ENCODE measurements around the gene MOBP. TPM values are rescaled to one million over a fixed set of nuclear protein-coding genes. Genes with fewer than 3 reads are reported as not detected.

The MOBP gene
- total and polyA plus RNA-seq, 2 of the 8 experiments (the other 6 are each of a cell fraction or from before 2014, with no cell fraction given) = 0.06 to 0.50 TPM

DNA sequence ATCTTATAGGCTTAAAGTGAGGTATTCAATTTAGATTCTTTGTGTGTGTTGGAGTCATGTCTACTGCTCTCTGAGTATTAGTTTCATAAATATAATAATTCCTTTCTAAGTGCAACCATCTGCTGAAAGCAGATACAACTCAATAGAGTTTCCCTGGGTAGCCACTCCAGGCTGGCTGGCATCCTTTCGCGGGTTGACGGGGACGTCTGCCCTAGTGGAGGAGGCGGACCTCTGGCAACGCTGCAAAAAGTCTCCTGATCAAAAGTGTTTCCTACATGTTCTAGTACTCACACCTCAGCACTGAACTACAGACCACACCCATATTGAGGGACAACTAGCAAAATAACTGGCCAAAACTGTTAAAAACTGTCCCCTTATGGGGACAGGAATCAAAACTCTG lies 2.5 kb downstream of the MOBP start:
- Histone ChIP-seq H4K8ac (ENCODE audit: extremely low read depth, insufficient read depth, low read length) (no peak overlapping the region), H2BK5ac (ENCODE audit: low read depth, low read length) (no peak overlapping the region), H2AFZ (ENCODE audit: low read length) (no peak overlapping the region), H2BK120ac (replicated peaks; ENCODE audit: low read depth, low read length) (no peak overlapping the region), H3K56ac (replicated peaks; ENCODE audit: insufficient read length, low read depth, low read length) (no peak overlapping the region), H4K91ac (replicated peaks; ENCODE audit: insufficient read length, low read length) (no peak overlapping the region), H2AK5ac (ENCODE audit: low read depth, low read length) (no peak overlapping the region), H2BK15ac (ENCODE audit: low read length) (no peak overlapping the region), H3K4me2 (ENCODE audit: insufficient read depth in 1 of 2, low read depth in 2 of 2, low read length in 2 of 2) (no peak overlapping the region), H3K79me1 (ENCODE audit: low read depth, low read length) (no peaks in the 10 kb centered on the region), H3K4ac (replicated peaks; ENCODE audit: insufficient read length, low read depth, low read length) (no peak overlapping the region), H3K27ac (ENCODE audit: low read depth, low read length) (no peak overlapping the region), H3K9me3 (ENCODE audit: insufficient read depth in 2 of 2, low read depth in 1 of 2, low read length in 1 of 2) (0 out of 4 replicates have a peak, but pooled peaks cover 0 to 3% of the 10 kb centered on the region in 2 experiments), H2BK12ac (ENCODE audit: low read depth, low read length) (no peak overlapping the region), H3K23ac (ENCODE audit: insufficient read length) (no peak overlapping the region), H3K36me3 (ENCODE audit: control insufficient read depth in 2 of 4, insufficient read depth in 4 of 4, low read length in 3 of 4) (no peaks in the 10 kb centered on the region), H3K14ac (ENCODE audit: insufficient read length) (no peak overlapping the region), H3K27me3 (replicated peaks in 1 of 4; ENCODE audit: control insufficient read depth in 3 of 4, extremely low read depth in 1 of 4, insufficient read depth in 3 of 4, low read length in 3 of 4) (no peaks in the 10 kb centered on the region), H3K79me2 (ENCODE audit: control insufficient read depth in 1 of 2, insufficient read depth in 2 of 2, low read length in 2 of 2) (no peaks in the 10 kb centered on the region), H3K23me2 (ENCODE audit: low read depth, low read length) (peaks cover 3% of the 10 kb centered on the region; the same call in 1 of the 2 replicates), H2BK20ac (ENCODE audit: low read length) (no peak overlapping the region), H3K4me3 (ENCODE audit: extremely low read depth in 1 of 4, insufficient read depth in 2 of 4, low read depth in 3 of 4, low read length in 4 of 4) (no peak overlapping the region), H4K5ac (ENCODE audit: insufficient read length, low read depth, low read length) (no peak overlapping the region), H3K18ac (ENCODE audit: extremely low read depth, low read length) (no peak overlapping the region), H4K20me1 (replicated peaks in 1 of 2; ENCODE audit: control insufficient read depth in 1 of 2, insufficient read depth in 2 of 2, low read length in 2 of 2) (no peaks in the 10 kb centered on the region), H3K4me1 (replicated peaks in 1 of 4; ENCODE audit: control insufficient read depth in 3 of 4, insufficient read depth in 4 of 4, low read length in 3 of 4) (peaks cover 0 to 5% (median 3%) of the 10 kb centered on the region in 4 experiments; a peak in 3 of 7 replicates), H3K9ac (replicated peaks in 1 of 4; ENCODE audit: extremely low read depth in 1 of 4, low read depth in 3 of 4, low read length in 3 of 4) (no peak overlapping the region)
- FAIRE-seq (no peak), DNase-seq (ENCODE audit: low read depth in 1 of 2, low spot score in 2 of 2) (no peak)
- ChIA-PET CTCF (ENCODE audit: partially characterized antibody) (interaction anchor here (0.9 to 1.0 kb wide), 3 partner anchors 8 to 71 kb away, joined by 3 to 4 read pairs (median 3); no protein-coding TSS in a partner anchor), POLR2A (ENCODE audit: partially characterized antibody) (interaction anchor here (1.2 kb wide), 1 partner anchor 60 kb away, joined by 3 read pairs; no protein-coding TSS in a partner anchor)
- WGBS, 2 experiments (ENCODE audit: extremely low coverage in 1 of 2, insufficient coverage in 1 of 2, insufficient read length in 1 of 2, insufficient replicate concordance in 2 of 2, low coverage in 1 of 2, low lambda C conversion rate in 2 of 2, missing lambda C conversion rate in 1 of 2) = 94% methylated on average over 6 of the region's 6 CpGs; no CpG with 5 or more reads in 1 of the 2 experiments
- no peak for TF ChIP-seq TAF1 (IDR thresholded peaks at IDR 0.05; ENCODE audit: low read depth, low read length)
- no peak for TF ChIP-seq KDM5A (IDR thresholded peaks at IDR 0.05; ENCODE audit: low read length)
- no peak for TF ChIP-seq CBX5 (IDR thresholded peaks at IDR 0.05; ENCODE audit: low read depth, low read length)
- TF ChIP-seq EP300 (IDR thresholded peaks at IDR 0.05; ENCODE audit: borderline replicate concordance in 1 of 2, low read depth in 2 of 2, low read length in 2 of 2) = no peak
- TF ChIP-seq SIRT6 (IDR thresholded peaks at IDR 0.05; ENCODE audit: low read length) = no peak
- no peak for TF ChIP-seq ZNF274 (IDR thresholded peaks at IDR 0.05; ENCODE audit: borderline replicate concordance, extremely low read depth, low read length)
- TF ChIP-seq SAP30 (IDR thresholded peaks at IDR 0.05; ENCODE audit: insufficient read depth, insufficient replicate concordance, low read length) = no peak
- TF ChIP-seq, protein P1, sequence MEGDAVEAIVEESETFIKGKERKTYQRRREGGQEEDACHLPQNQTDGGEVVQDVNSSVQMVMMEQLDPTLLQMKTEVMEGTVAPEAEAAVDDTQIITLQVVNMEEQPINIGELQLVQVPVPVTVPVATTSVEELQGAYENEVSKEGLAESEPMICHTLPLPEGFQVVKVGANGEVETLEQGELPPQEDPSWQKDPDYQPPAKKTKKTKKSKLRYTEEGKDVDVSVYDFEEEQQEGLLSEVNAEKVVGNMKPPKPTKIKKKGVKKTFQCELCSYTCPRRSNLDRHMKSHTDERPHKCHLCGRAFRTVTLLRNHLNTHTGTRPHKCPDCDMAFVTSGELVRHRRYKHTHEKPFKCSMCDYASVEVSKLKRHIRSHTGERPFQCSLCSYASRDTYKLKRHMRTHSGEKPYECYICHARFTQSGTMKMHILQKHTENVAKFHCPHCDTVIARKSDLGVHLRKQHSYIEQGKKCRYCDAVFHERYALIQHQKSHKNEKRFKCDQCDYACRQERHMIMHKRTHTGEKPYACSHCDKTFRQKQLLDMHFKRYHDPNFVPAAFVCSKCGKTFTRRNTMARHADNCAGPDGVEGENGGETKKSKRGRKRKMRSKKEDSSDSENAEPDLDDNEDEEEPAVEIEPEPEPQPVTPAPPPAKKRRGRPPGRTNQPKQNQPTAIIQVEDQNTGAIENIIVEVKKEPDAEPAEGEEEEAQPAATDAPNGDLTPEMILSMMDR (IDR thresholded peaks at IDR 0.05; ENCODE audit: control extremely low read depth in 1 of 3, insufficient read depth in 1 of 3, low read depth in 1 of 3, low read length in 3 of 3) = no peak
- TF ChIP-seq JUND (IDR thresholded peaks at IDR 0.05; ENCODE audit: low read length) = no peak
- no peak for TF ChIP-seq NRF1 (IDR thresholded peaks at IDR 0.05; ENCODE audit: low read depth, low read length)
- no peak for TF ChIP-seq SIX5 (IDR thresholded peaks at IDR 0.05; ENCODE audit: low read depth, low read length)
- TF ChIP-seq KDM4A (IDR thresholded peaks at IDR 0.05; ENCODE audit: low read depth, low read length, severe bottlenecking) = no peak

All from H1 (cell line).